Measurements from ENCODE around the gene CES2.
"Not testable (repeated sequence)": the region's sequence is repeated elsewhere in the genome, so short reads cannot be mapped to it uniquely, and the experiment has no call there.

CES2 gene

GRCh38 chr16:66954097-66954659, 18.9 kb downstream of the CES2 start:
- DNase-seq (ENCODE audit: low spot score) = peak; percentile 65

GRCh38 chr16:66955363-66956153, 20.2 kb downstream of the CES2 start:
- not testable (repeated sequence) for DNase-seq (ENCODE audit: low spot score)

GRCh38 chr16:66956154-66956457, 20.8 kb downstream of the CES2 start:
- DNase-seq (ENCODE audit: low spot score) = not testable (repeated sequence)

- no peak for DNase-seq (ENCODE audit: low spot score)
Measured at GRCh38 chr16:66958857-66959703, 23.8 kb downstream of the CES2 start.

GRCh38 chr16:66959704-66960161, 24.4 kb downstream of the CES2 start:
- DNase-seq (ENCODE audit: low spot score) = no peak

GRCh38 chr16:66960270-66960669, 25.0 kb downstream of the CES2 start:
- DNase-seq (ENCODE audit: low spot score) = no peak

GRCh38 chr16:66961065-66961744, 25.9 kb downstream of the CES2 start, which contains the start of gene CES3:
TSS of gene CES3 (plus strand) at chr16:66961266. CDS start at chr16:66961308, 42 bp downstream.
- DNase-seq (ENCODE audit: low spot score) = peak; percentile 68

- no peak for DNase-seq (ENCODE audit: low spot score)
Measured at GRCh38 chr16:66961914-66962313, 26.6 kb downstream of the CES2 start.

GRCh38 chr16:66964049-66964448, 28.7 kb downstream of the CES2 start:
- DNase-seq (ENCODE audit: low spot score) = no peak

GRCh38 chr16:66968847-66969246, 33.5 kb downstream of the CES2 start:
- no peak for DNase-seq (ENCODE audit: low spot score)

- DNase-seq (ENCODE audit: low spot score) = no peak
Measured at GRCh38 chr16:66970775-66971720, 35.7 kb downstream of the CES2 start.

GRCh38 chr16:66972983-66973382, 37.7 kb downstream of the CES2 start:
- DNase-seq (ENCODE audit: low spot score) = no peak

- DNase-seq (ENCODE audit: low spot score) = no peak
Measured at GRCh38 chr16:66973716-66974115, 38.4 kb downstream of the CES2 start.

- not testable (repeated sequence) for DNase-seq (ENCODE audit: low spot score)
Measured at GRCh38 chr16:66974156-66974931, 39.0 kb downstream of the CES2 start.

GRCh38 chr16:66974932-66975246, 39.6 kb downstream of the CES2 start:
- not testable (repeated sequence) for DNase-seq (ENCODE audit: low spot score)

- no peak for DNase-seq (ENCODE audit: low spot score)
Measured at GRCh38 chr16:66975302-66975893, 40.1 kb downstream of the CES2 start.

- DNase-seq (ENCODE audit: low spot score) = no peak
Measured at GRCh38 chr16:66976746-66977145, 41.4 kb downstream of the CES2 start.

GRCh38 chr16:66977341-66978113, 42.2 kb downstream of the CES2 start:
- DNase-seq (ENCODE audit: low spot score) = peak; percentile 75
